Measurements from ENCODE around the gene RFPL3.
"Not testable (repeated sequence)": the region's sequence is repeated elsewhere in the genome, so short reads cannot be mapped to it uniquely, and the experiment has no call there.

Gene RFPL3

GRCh38 chr22:32352681-32353080 lies 5.0 kb upstream of the RFPL3 start:
- no peak for DNase-seq

- no peak for DNase-seq
These were observed 4.4 kb upstream of the RFPL3 start for GRCh38 chr22:32353292-32353691.

- no peak for DNase-seq
These were observed 3.8 kb upstream of the RFPL3 start for GRCh38 chr22:32353840-32354239.

- no peak for DNase-seq
These were observed 3.0 kb upstream of the RFPL3 start for GRCh38 chr22:32354360-32355351.

- DNase-seq = no peak
These were observed 1.9 kb upstream of the RFPL3 start for GRCh38 chr22:32355760-32356159.

- DNase-seq = not testable (repeated sequence)
These were observed 2.4 kb downstream of the RFPL3 start for GRCh38 chr22:32360096-32360495.

- no peak for DNase-seq
These were observed 3.6 kb downstream of the RFPL3 start for GRCh38 chr22:32361257-32361656.

GRCh38 chr22:32364210-32364609 lies 6.5 kb downstream of the RFPL3 start:
- no peak for DNase-seq

- no peak for DNase-seq
These were observed 18.2 kb downstream of the RFPL3 start for GRCh38 chr22:32375678-32376450.

GRCh38 chr22:32376681-32377080 lies 19.0 kb downstream of the RFPL3 start:
- no peak for DNase-seq

GRCh38 chr22:32378707-32379272 lies 21.1 kb downstream of the RFPL3 start:
- peak in 41 of 58 donors; percentile 2 to 74 (median 24) for DNase-seq

- no peak for DNase-seq
These were observed 23.3 kb downstream of the RFPL3 start for GRCh38 chr22:32380991-32381390.

- no peak for DNase-seq
These were observed 28.0 kb downstream of the RFPL3 start for GRCh38 chr22:32385681-32386080.

GRCh38 chr22:32389685-32390084 lies 32.0 kb downstream of the RFPL3 start:
- peak in 3 of 58 donors; percentile 3 to 17 (median 10) for DNase-seq

- no peak for DNase-seq
These were observed 37.4 kb downstream of the RFPL3 start for GRCh38 chr22:32395107-32395506.

- no peak for DNase-seq
These were observed 38.6 kb downstream of the RFPL3 start for GRCh38 chr22:32396255-32396654.

GRCh38 chr22:32396746-32397145 lies 39.1 kb downstream of the RFPL3 start:
- no peak for DNase-seq

GRCh38 chr22:32401486-32401885 lies 43.8 kb downstream of the RFPL3 start:
- no peak for DNase-seq

GRCh38 chr22:32404021-32404420 lies 46.4 kb downstream of the RFPL3 start:
- DNase-seq = no peak

- DNase-seq = no peak
These were observed 49.6 kb downstream of the RFPL3 start for GRCh38 chr22:32407312-32407711.

- no peak for DNase-seq
These were observed 50.3 kb downstream of the RFPL3 start for GRCh38 chr22:32407936-32408335.

- DNase-seq = no peak
These were observed 52.3 kb downstream of the RFPL3 start for GRCh38 chr22:32409977-32410376.

Data from anterior cingulate cortex (tissue), 58 donors.